ENCODE data around the gene TRMT2A. TPM values are rescaled to one million over a fixed set of nuclear protein-coding genes. Genes with fewer than 3 reads are reported as not detected.

The TRMT2A gene
- total RNA-seq, 1 experiment from 2014 or later, result 47.1 TPM

GRCh38 chr22:20148414-20148813, 31.4 kb upstream of the TRMT2A start:
- ChIA-PET POLR2A (no interaction called here), CTCF (no interaction called here)
- H3K4me1 Mint-ChIP-seq (ENCODE audit: insufficient read depth, unreplicated experiment), result no peaks in the 10 kb centered on the region
- no peaks in the 10 kb centered on the region for H3K27me3 Mint-ChIP-seq (ENCODE audit: insufficient read depth, unreplicated experiment)
- no peak overlapping the region for H3K4me3 Mint-ChIP-seq (ENCODE audit: unreplicated experiment)
- peaks cover 6% of the 10 kb centered on the region for H3K36me3 Mint-ChIP-seq (ENCODE audit: insufficient read depth, unreplicated experiment)
- no peak for DNase-seq (ENCODE audit: unreplicated experiment)
- intact Hi-C loops (cut with micrococcal nuclease), result no loop called here
- no peak for TF ChIP-seq CTCF (IDR thresholded peaks at IDR 0.05; ENCODE audit: unreplicated experiment)
- no peaks in the 10 kb centered on the region for H3K9me3 Mint-ChIP-seq (ENCODE audit: unreplicated experiment)
- BruUV-seq (replicated peaks), result no TSS peak
- no peak overlapping the region for H3K27ac Mint-ChIP-seq (ENCODE audit: low read depth, unreplicated experiment)

- no peaks in the 10 kb centered on the region for H3K27me3 Mint-ChIP-seq (ENCODE audit: insufficient read depth, unreplicated experiment)
- DNase-seq (ENCODE audit: unreplicated experiment), result no peak
- no TSS peak for BruUV-seq (replicated peaks)
- H3K36me3 Mint-ChIP-seq (ENCODE audit: insufficient read depth, unreplicated experiment), result peaks cover 6% of the 10 kb centered on the region
- intact Hi-C loops (cut with micrococcal nuclease), result no loop called here
- ChIA-PET CTCF (interaction anchor here (0.6 kb wide), 1 partner anchor 138 kb away, joined by 3 read pairs; no protein-coding TSS in a partner anchor), POLR2A (no interaction called here)
- H3K9me3 Mint-ChIP-seq (ENCODE audit: unreplicated experiment), result no peaks in the 10 kb centered on the region
- no peaks in the 10 kb centered on the region for H3K4me1 Mint-ChIP-seq (ENCODE audit: insufficient read depth, unreplicated experiment)
- TF ChIP-seq CTCF (IDR thresholded peaks at IDR 0.05; ENCODE audit: unreplicated experiment), result no peak
- no peak overlapping the region for H3K27ac Mint-ChIP-seq (ENCODE audit: low read depth, unreplicated experiment)
- H3K4me3 Mint-ChIP-seq (ENCODE audit: unreplicated experiment), result no peak overlapping the region
Measured at GRCh38 chr22:20147237-20147988, 30.4 kb upstream of the TRMT2A start.

GRCh38 chr22:20146777-20147176, 29.8 kb upstream of the TRMT2A start:
- intact Hi-C loops (cut with micrococcal nuclease), result no loop called here
- no peak overlapping the region for H3K27ac Mint-ChIP-seq (ENCODE audit: low read depth, unreplicated experiment)
- no peaks in the 10 kb centered on the region for H3K4me1 Mint-ChIP-seq (ENCODE audit: insufficient read depth, unreplicated experiment)
- ChIA-PET CTCF (no interaction called here), POLR2A (no interaction called here)
- TF ChIP-seq CTCF (IDR thresholded peaks at IDR 0.05; ENCODE audit: unreplicated experiment), result no peak
- no peaks in the 10 kb centered on the region for H3K27me3 Mint-ChIP-seq (ENCODE audit: insufficient read depth, unreplicated experiment)
- no TSS peak for BruUV-seq (replicated peaks)
- no peaks in the 10 kb centered on the region for H3K9me3 Mint-ChIP-seq (ENCODE audit: unreplicated experiment)
- H3K36me3 Mint-ChIP-seq (ENCODE audit: insufficient read depth, unreplicated experiment), result peaks cover 6% of the 10 kb centered on the region
- no peak for DNase-seq (ENCODE audit: unreplicated experiment)
- no peak overlapping the region for H3K4me3 Mint-ChIP-seq (ENCODE audit: unreplicated experiment)

- H3K27ac Mint-ChIP-seq (ENCODE audit: low read depth, unreplicated experiment), result no peak overlapping the region
- CTCF ChIA-PET, result no interaction called here
- no peaks in the 10 kb centered on the region for H3K27me3 Mint-ChIP-seq (ENCODE audit: insufficient read depth, unreplicated experiment)
- no peaks in the 10 kb centered on the region for H3K4me1 Mint-ChIP-seq (ENCODE audit: insufficient read depth, unreplicated experiment)
- no TSS peak for BruUV-seq (replicated peaks)
- intact Hi-C loops (cut with micrococcal nuclease), result no loop called here
- no peaks in the 10 kb centered on the region for H3K9me3 Mint-ChIP-seq (ENCODE audit: unreplicated experiment)
- H3K4me3 Mint-ChIP-seq (ENCODE audit: unreplicated experiment), result no peak overlapping the region
- TF ChIP-seq CTCF (IDR thresholded peaks at IDR 0.05; ENCODE audit: unreplicated experiment), result no peak
- POLR2A ChIA-PET, result no interaction called here
- peaks cover 6% of the 10 kb centered on the region for H3K36me3 Mint-ChIP-seq (ENCODE audit: insufficient read depth, unreplicated experiment)
- DNase-seq (ENCODE audit: unreplicated experiment), result no peak
Measured at GRCh38 chr22:20145832-20146223, 28.8 kb upstream of the TRMT2A start.
